NCI-H2107 treated with DMSO at 0.1 percent for 48 hours (cell line): ENCODE measurements around the gene FOXK1.

Experiments
- DNase-seq: peaks from one replicate; lab custom pipeline; 2025; ENCODE audit not compliant: unreplicated experiment; lab: John Stamatoyannopoulos, UW

The FOXK1 gene

GRCh38 chr7:4815609-4816418 lies 133.7 kb downstream of the FOXK1 start:
- no peak for DNase-seq

GRCh38 chr7:4816419-4817080 lies 134.5 kb downstream of the FOXK1 start:
- no peak for DNase-seq

GRCh38 chr7:4817178-4817901 lies 135.2 kb downstream of the FOXK1 start:
- DNase-seq = no peak

DNA sequence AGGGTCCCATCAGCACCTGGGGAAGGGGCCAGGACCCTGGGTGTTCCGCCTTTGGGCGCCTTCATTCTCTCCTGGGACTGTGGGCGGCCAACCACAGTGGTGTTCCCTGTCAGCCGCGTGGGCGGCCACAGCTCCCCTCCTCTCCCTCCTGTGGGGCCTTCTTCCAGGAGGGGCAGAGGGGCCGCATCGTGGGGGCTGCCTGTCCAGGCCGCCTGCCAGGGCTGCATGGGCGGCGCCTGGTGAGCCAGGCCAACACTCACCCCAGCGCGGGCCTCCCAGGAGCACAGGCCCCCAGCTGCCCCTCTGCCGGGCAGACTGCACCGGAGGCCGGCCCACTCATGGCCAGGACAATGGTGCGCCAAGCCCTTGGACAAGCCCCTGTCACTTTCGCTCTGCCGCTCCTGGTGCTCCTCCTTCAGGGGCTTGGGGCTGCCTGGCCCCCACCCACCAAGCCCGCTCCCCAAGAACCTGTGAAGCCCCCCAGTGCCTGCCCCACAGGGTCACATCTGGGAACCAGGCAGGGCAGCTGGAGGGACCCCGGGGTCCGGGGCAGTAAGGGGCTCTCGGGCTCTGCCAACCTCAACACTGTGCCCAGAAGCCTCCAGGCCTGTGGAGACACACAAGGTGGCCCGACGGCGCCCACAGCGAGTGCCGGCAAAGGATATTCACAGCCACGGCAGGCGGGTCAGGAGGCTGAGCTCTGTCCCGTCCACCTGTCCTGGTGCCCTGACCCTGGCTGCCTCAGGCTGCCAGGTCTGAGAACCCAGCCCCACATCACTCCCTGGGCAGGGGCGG lies 136.1 kb downstream of the FOXK1 start:
- DNase-seq = no peak

DNA sequence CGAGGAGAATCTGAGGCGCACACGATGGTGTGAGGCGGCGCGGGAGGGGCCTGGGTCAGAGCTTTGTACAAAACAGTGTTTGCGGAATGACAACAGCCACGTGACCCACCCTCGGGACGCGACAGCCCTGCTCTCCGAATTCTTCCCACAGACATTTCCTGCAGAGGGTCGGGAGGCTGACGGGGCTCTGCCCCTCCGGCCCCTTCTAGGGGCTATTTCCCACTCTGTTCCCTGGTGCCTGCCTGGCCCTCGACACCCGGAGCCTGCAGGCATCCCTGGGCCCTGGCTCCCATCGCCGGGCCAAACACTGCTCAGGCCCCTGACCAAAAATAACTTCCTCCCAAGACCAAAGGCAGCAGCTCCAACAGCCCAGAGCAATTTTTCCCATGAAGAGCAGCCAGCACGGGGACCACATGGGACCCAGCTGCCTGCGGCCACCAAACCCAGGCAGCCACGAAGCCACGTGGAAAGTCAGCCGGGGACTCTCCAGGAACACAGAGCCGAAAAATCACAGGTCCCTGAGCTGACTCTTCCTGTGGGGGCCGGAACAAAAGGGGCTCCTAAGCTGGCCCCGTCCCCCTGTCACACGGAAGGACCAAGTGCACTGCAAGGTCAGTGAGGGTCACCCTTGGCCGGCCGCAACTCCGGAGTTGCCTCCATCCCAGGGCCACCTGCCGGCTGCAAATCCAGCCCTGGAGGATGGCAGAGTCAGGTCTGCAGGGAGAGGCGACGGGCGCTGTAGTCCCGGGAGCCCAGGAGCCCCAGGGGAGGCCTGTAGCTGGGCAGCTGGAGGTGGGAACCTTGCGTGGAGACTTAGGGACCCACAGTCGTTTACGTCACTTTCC lies 137.7 kb downstream of the FOXK1 start:
- DNase-seq = no peak

GRCh38 chr7:4820405-4820966 lies 138.4 kb downstream of the FOXK1 start:
- DNase-seq = no peak
